A549 treated with Hydrocortisone at 1 μM for 4 hours (cell line): ENCODE measurements around the gene TLR9. TPM values are rescaled to one million over a fixed set of nuclear protein-coding genes. Genes with fewer than 3 reads are reported as not detected.

ENCODE experiments used
- total RNA-seq: library from RNA; stranded (reverse); fragments of 200-300 nt; extraction: Qiagen RNA extraction; gene quantifications from 5 replicates; pipeline ENCODE4 v1.2.3, GENCODE V29; 2022

TLR9 gene, protein sequence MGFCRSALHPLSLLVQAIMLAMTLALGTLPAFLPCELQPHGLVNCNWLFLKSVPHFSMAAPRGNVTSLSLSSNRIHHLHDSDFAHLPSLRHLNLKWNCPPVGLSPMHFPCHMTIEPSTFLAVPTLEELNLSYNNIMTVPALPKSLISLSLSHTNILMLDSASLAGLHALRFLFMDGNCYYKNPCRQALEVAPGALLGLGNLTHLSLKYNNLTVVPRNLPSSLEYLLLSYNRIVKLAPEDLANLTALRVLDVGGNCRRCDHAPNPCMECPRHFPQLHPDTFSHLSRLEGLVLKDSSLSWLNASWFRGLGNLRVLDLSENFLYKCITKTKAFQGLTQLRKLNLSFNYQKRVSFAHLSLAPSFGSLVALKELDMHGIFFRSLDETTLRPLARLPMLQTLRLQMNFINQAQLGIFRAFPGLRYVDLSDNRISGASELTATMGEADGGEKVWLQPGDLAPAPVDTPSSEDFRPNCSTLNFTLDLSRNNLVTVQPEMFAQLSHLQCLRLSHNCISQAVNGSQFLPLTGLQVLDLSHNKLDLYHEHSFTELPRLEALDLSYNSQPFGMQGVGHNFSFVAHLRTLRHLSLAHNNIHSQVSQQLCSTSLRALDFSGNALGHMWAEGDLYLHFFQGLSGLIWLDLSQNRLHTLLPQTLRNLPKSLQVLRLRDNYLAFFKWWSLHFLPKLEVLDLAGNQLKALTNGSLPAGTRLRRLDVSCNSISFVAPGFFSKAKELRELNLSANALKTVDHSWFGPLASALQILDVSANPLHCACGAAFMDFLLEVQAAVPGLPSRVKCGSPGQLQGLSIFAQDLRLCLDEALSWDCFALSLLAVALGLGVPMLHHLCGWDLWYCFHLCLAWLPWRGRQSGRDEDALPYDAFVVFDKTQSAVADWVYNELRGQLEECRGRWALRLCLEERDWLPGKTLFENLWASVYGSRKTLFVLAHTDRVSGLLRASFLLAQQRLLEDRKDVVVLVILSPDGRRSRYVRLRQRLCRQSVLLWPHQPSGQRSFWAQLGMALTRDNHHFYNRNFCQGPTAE
- 0.02 to 0.03 TPM in 2 of 5 replicates, not detected in the others for total RNA-seq

DNA sequence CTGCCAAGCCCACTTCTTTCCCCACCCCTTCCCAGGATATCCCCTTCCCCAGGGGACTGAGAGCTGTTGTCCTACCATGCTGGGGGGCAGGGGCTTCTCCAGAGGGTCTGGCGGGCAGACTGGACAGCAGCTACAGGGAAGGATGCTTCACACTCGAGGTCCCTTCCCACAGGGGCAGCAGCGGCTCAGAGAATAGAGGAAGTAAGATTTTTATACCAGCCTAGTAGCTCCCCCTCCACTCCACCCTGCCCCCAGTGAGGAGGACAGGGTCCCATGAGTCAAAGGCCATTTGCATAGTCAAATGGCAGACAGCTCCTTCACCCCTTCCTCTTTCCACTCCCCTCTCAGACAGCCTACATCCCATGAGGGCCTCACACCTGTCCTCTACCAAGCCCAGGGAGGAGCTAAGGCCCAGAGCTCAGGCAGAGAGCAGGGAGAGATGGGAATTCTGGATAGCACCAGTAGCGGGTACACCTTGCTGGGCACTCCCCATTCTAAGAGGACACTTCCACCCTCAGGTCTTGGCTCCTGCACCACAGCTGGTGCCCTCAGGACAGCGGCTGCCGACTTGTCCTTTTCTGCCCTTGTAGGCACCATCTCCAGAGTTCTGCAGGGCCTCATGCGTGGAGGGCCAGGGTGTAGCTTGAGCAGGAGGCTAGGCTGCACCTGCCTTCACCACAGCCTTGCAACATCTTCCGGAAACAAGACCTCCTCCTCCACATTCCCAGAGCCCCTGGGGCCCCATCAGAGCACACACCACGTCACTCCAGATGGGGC is at the start of gene TLR9:
TSS of gene TLR9 (minus strand) at position 194 of the 777 bp plus-strand sequence. CDS start at position 78, 116 bp downstream.

GRCh38 chr3:52245322-52246263 is 20.1 kb upstream of the TLR9 start, which contains the start of gene PPM1M:
TSS of gene PPM1M (plus strand) at chr3:52245759. CDS start at chr3:52245825, 66 bp downstream.

GRCh38 chr3:52238761-52239701 is 13.6 kb upstream of the TLR9 start, which contains the start of gene TWF2:
TSS of gene TWF2 (minus strand) at chr3:52239158. CDS start at chr3:52239016, 142 bp downstream.

GRCh38 chr3:52197842-52198625 is 27.4 kb downstream of the TLR9 start, which contains the start of gene ALAS1:
TSS of gene ALAS1 (plus strand) at chr3:52198160. CDS start at chr3:52199242, 1,082 bp downstream.

Other genes with a start within 250 kb of the TLR9 start
- gene ACY1, start 242.1 kb downstream of the TLR9 start, total RNA-seq: 21.2 to 26.4 TPM (median 24.4 TPM) in 5 replicates
- gene RPL29, start 229.8 kb downstream of the TLR9 start, total RNA-seq: 1,296 to 1,373 TPM (median 1,344 TPM) in 5 replicates
- 20.4 to 21.4 TPM (median 21.2 TPM) in 5 replicates for gene DUSP7, start 169.1 kb downstream of the TLR9 start, total RNA-seq
- 17.7 to 19.8 TPM (median 18.1 TPM) in 5 replicates for gene POC1A, start 71.2 kb downstream of the TLR9 start, total RNA-seq
- 43.7 to 52.3 TPM (median 48.9 TPM) in 5 replicates for gene ALAS1, start 27.5 kb downstream of the TLR9 start, total RNA-seq
- gene TWF2, start 13.5 kb upstream of the TLR9 start, total RNA-seq: 59.1 to 71.2 TPM (median 66.9 TPM) in 5 replicates
- 3.9 to 5.2 TPM (median 4.2 TPM) in 5 replicates for gene PPM1M, start 20.1 kb upstream of the TLR9 start, total RNA-seq
- gene WDR82, start 53.0 kb upstream of the TLR9 start, total RNA-seq: 49.1 to 59.5 TPM (median 50.8 TPM) in 5 replicates
- 3.0 to 4.6 TPM (median 3.9 TPM) in 5 replicates for gene GLYCTK, start 62.2 kb upstream of the TLR9 start, total RNA-seq
- 0.78 to 1.2 TPM (median 0.97 TPM) in 5 replicates for gene DNAH1, start 90.7 kb upstream of the TLR9 start, total RNA-seq
- 33.2 to 39.6 TPM (median 37.1 TPM) in 5 replicates for gene BAP1, start 184.4 kb upstream of the TLR9 start, total RNA-seq
- 2.2 to 3.9 TPM (median 3.4 TPM) in 5 replicates for gene PHF7, start 185.0 kb upstream of the TLR9 start, total RNA-seq
- 0.03 to 0.16 TPM (median 0.06 TPM) in 5 replicates for gene SEMA3G, start 219.5 kb upstream of the TLR9 start, total RNA-seq
- 0.63 to 1.4 TPM (median 1.2 TPM) in 5 replicates for gene TNNC1, start 228.4 kb upstream of the TLR9 start, total RNA-seq
- 11.4 to 14.9 TPM (median 12.8 TPM) in 5 replicates for gene NISCH, start 230.0 kb upstream of the TLR9 start, total RNA-seq